ENCODE data around the gene PKD1L1. TPM values are rescaled to one million over a fixed set of nuclear protein-coding genes. Genes with fewer than 3 reads are reported as not detected.

PKD1L1 gene
- total RNA-seq, 1 donor from 2014 or later: 4.8 TPM

GRCh38 chr7:47896809-47897423 is 51.4 kb downstream of the PKD1L1 start:
- Mint-ChIP-seq H3K27ac (ENCODE audit: unreplicated experiment) (no peak overlapping the region), H3K4me1 (ENCODE audit: unreplicated experiment) (no peaks in the 10 kb centered on the region), H3K36me3 (ENCODE audit: low read depth, unreplicated experiment) (peaks cover 4% of the 10 kb centered on the region), H3K27me3 (ENCODE audit: unreplicated experiment) (peaks cover 5% of the 10 kb centered on the region), H3K9me3 (ENCODE audit: unreplicated experiment) (no peaks in the 10 kb centered on the region), H3K4me3 (ENCODE audit: unreplicated experiment) (no peak overlapping the region)
- no peak for DNase-seq (ENCODE audit: low spot score)
- no peak for TF ChIP-seq CTCF (IDR thresholded peaks at IDR 0.05; ENCODE audit: unreplicated experiment)

- Mint-ChIP-seq H3K27me3 (ENCODE audit: unreplicated experiment) (peaks cover 6% of the 10 kb centered on the region), H3K9me3 (ENCODE audit: unreplicated experiment) (no peaks in the 10 kb centered on the region), H3K4me3 (ENCODE audit: unreplicated experiment) (no peak overlapping the region), H3K27ac (ENCODE audit: unreplicated experiment) (no peak overlapping the region), H3K36me3 (ENCODE audit: low read depth, unreplicated experiment) (peaks cover 4% of the 10 kb centered on the region), H3K4me1 (ENCODE audit: unreplicated experiment) (no peaks in the 10 kb centered on the region)
- no peak for DNase-seq (ENCODE audit: low spot score)
- no peak for TF ChIP-seq CTCF (IDR thresholded peaks at IDR 0.05; ENCODE audit: unreplicated experiment)
Measured at GRCh38 chr7:47895026-47895425, 53.2 kb downstream of the PKD1L1 start.

GRCh38 chr7:47893721-47894365 is 54.4 kb downstream of the PKD1L1 start:
- Mint-ChIP-seq H3K27ac (ENCODE audit: unreplicated experiment) (no peak overlapping the region), H3K9me3 (ENCODE audit: unreplicated experiment) (no peaks in the 10 kb centered on the region), H3K27me3 (ENCODE audit: unreplicated experiment) (peaks cover 6% of the 10 kb centered on the region), H3K36me3 (ENCODE audit: low read depth, unreplicated experiment) (peaks cover 4% of the 10 kb centered on the region), H3K4me1 (ENCODE audit: unreplicated experiment) (no peaks in the 10 kb centered on the region), H3K4me3 (ENCODE audit: unreplicated experiment) (no peak overlapping the region)
- TF ChIP-seq CTCF (IDR thresholded peaks at IDR 0.05; ENCODE audit: unreplicated experiment): no peak
- DNase-seq (ENCODE audit: low spot score): no peak

GRCh38 chr7:47893238-47893637 is 55.0 kb downstream of the PKD1L1 start:
- Mint-ChIP-seq H3K4me1 (ENCODE audit: unreplicated experiment) (no peaks in the 10 kb centered on the region), H3K4me3 (ENCODE audit: unreplicated experiment) (no peak overlapping the region), H3K36me3 (ENCODE audit: low read depth, unreplicated experiment) (peaks cover 4% of the 10 kb centered on the region), H3K9me3 (ENCODE audit: unreplicated experiment) (no peaks in the 10 kb centered on the region), H3K27ac (ENCODE audit: unreplicated experiment) (no peak overlapping the region), H3K27me3 (ENCODE audit: unreplicated experiment) (peaks cover 6% of the 10 kb centered on the region)
- DNase-seq (ENCODE audit: low spot score): peak; percentile 55
- TF ChIP-seq CTCF (IDR thresholded peaks at IDR 0.05; ENCODE audit: unreplicated experiment): peak; percentile 54

- H3K4me3 Mint-ChIP-seq (ENCODE audit: unreplicated experiment): no peak overlapping the region
- no peaks in the 10 kb centered on the region for H3K9me3 Mint-ChIP-seq (ENCODE audit: unreplicated experiment)
- DNase-seq (ENCODE audit: low spot score): no peak
- peaks cover 6% of the 10 kb centered on the region for H3K27me3 Mint-ChIP-seq (ENCODE audit: unreplicated experiment)
- H3K27ac Mint-ChIP-seq (ENCODE audit: unreplicated experiment): no peak overlapping the region
- H3K4me1 Mint-ChIP-seq (ENCODE audit: unreplicated experiment): no peaks in the 10 kb centered on the region
- peaks cover 4% of the 10 kb centered on the region for H3K36me3 Mint-ChIP-seq (ENCODE audit: low read depth, unreplicated experiment)
- no peak for TF ChIP-seq CTCF (IDR thresholded peaks at IDR 0.05; ENCODE audit: unreplicated experiment)
Measured at GRCh38 chr7:47890606-47891005, 57.7 kb downstream of the PKD1L1 start.
